SW 1271 (cell line): ENCODE data around the gene LIN54.
"Not testable (repeated sequence)": the region's sequence is repeated elsewhere in the genome, so short reads cannot be mapped to it uniquely, and the experiment has no call there.

Experiments used
- DNase-seq, 2 experiments: peaks; one replicate each; lab custom pipeline; 2025; lab: John Stamatoyannopoulos, UW

LIN54 gene

GRCh38 chr4:82947498-82947897, 63.1 kb downstream of the LIN54 start:
- no peak for DNase-seq

DNA sequence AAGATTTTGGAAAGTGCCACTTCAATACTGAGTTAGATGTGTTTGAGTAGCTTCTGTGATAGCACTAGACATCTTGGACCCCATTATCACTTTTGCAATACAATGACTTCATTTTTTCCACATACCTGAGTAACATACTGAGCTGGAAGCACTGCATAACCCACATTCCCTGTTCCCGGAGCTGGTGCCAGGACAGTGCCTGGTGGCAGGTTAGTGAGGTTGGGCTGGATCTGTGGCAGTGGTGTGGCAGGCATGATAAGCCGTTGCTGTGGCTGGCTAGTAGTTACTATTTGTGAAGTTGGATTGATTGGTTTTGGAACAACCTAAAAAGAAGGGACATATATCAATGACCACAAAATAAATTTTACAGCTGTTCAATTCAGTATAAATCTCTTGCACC, 71.2 kb downstream of the LIN54 start:
- no peak for DNase-seq

GRCh38 chr4:82934441-82934840, 76.2 kb downstream of the LIN54 start:
- no peak for DNase-seq

DNA sequence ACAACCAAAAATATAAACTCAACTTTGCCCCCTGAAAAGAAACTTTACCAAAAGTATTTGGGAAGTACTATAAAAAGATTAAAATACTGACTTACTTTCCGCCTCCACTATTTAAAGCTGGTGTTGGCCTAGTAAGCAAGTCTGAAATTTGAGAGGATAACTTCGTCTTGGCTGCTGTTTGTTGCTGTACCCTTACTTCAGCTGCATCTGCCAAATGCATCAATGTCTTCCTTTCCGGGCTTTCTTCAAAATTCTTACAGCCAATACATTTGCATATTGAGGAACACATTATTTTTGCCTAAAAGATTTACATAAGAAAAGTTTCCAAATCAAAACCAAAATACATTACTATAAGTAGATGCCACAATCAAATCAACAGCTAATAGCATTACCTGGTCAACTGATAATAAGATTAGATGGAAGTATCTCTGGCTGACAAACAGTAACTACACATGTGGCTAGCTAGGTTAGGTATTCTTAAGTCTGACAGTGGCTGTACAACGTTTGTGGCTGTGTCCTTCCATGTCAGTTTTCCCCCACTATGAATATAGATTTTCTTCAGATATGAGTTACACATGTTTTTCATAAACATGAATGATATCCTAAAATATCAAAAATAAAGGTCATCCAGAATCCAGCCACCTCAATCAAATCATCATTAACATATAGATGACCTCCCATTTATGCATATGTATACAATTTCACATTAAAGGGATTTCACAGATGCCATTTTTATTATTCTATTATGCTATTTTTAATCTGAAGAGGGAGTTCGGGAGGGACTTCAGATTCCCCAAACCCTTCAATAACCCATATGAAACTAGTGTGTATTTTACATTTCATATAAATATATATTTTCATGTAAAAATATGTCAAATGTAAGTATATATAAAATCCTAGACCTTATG, 79.5 kb downstream of the LIN54 start:
- DNase-seq = no peak

DNA sequence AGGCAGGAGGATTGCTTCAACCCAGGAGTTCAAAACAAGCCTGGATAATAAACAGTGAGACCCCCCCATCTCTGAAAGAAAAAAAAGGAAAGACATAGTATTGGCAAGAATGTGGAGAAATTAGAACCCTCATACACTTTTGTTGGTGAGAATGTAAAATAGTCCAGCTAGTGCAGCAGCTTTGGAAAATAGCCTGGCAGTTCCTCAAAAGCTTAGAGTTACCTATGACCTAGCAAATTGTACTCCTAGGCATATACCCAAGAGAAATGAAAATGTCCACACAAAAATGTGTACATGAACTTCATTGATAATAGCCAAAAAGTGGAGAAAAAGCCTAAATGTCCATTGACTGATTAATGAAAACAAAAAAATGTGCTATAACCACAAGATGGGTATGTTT, 88.8 kb downstream of the LIN54 start:
- DNase-seq = no peak

GRCh38 chr4:82919386-82919785, 91.2 kb downstream of the LIN54 start:
- DNase-seq = no peak

GRCh38 chr4:82918091-82918490, 92.5 kb downstream of the LIN54 start:
- no peak for DNase-seq

DNA sequence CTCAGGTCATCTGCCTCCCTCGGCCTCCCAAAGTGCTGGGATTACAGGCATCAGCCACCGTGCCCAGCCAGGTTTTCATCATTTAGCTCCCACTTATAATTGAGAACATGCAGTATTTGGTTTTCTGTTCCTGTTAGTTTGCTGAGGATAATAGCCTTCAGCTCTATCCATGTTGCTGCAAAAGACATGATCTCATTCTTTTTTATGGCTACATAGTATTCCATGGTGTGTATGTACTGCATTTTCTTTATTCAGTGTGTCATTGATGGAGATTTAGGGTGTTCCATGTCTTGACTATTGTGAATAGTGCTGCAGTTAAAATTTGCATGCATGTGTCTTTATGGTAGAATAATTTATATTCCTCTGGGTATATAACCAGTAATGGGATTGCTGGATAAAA, 96.7 kb downstream of the LIN54 start:
- not testable (repeated sequence) for DNase-seq

DNA sequence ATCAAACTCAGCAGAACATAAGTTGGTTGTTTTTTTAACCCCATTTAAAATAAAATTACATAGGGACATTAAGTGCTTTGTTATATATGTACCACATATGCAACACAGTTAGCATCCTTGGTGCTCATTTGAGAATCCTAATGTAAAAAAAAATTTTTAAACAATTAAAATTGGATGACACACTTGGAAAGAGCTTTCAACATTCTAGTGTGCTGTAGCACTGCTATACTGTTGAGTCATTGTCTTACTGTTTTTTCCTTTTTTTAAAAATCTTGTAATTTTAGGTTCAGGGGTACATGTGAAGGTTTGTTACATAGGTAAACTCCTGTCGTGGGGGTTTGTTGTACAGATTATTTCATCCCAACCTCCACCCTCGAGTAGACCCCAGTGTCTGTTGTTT, 97.3 kb downstream of the LIN54 start:
- no peak for DNase-seq

DNA sequence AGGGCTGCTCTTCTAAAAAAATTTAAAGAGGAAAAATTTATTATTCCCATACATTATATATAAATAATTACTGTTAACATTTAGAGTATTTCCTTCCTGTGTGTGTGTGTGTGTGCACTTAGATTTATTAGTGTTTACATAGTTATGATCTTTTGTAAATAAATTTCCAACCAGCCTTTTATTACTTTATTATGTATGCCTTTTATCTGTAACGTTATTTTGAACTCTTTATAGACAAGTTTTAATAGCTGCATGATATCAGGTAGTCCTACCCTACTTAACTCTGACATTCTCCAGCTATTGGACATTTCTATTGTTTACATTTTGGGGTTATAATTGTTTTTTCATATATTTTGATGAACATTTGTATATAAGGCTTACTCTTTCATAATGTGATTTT, 101.3 kb downstream of the LIN54 start:
- no peak for DNase-seq

GRCh38 chr4:82906469-82906868, 104.2 kb downstream of the LIN54 start:
- no peak for DNase-seq

GRCh38 chr4:82905205-82905604, 105.4 kb downstream of the LIN54 start:
- DNase-seq = no peak

DNA sequence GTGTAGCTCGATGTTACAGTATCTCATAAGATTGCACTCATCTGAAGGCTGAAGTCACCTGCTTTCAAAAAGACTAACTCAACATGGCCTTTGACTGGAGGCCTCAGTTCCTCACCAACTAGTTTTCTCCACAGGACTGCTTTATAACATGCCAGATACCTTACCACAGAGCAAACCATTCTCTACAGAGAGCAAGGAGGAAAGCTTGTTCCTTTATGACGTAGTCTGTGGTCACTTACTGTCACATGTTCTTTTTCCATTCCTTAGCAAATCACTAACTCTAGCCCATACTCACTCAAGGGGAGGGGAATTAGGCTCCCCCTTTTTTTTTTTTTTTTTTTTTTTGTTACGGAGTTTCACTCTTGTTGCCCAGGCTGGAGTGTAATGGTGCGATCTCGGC, 106.9 kb downstream of the LIN54 start:
- DNase-seq = no peak

DNA sequence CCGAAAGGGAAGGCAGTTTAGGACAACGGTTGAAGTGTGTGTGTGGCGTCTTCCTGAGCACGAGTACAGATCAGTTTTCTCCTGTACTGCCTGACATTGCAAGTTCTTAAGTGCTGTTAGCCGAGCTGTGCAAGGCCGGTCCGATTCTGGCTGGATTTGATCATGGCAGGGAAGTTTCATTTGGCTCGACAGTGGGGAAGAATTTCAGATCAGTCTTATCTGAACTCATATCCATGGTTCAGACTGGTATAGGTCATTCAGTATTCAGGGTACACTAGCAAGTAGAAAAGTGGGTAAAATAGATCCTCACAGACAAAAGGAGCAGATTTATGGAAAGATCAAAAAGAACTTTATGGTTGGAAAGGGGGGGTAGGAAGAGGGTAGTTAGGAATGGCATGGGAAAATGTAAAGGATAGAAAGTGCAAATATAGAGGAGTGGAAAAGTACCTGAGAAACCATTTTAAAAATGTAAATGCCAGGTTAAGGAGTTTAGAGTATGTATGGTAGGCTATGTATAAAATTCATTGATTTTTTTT, 109.4 kb downstream of the LIN54 start:
- DNase-seq = no peak

GRCh38 chr4:82900411-82901182, 110.0 kb downstream of the LIN54 start, which contains the start of gene THAP9:
THAP9 (plus strand) TSS chr4:82900735; CDS start chr4:82900803, 68 bp downstream.
- DNase-seq = peak; percentile 96

DNA sequence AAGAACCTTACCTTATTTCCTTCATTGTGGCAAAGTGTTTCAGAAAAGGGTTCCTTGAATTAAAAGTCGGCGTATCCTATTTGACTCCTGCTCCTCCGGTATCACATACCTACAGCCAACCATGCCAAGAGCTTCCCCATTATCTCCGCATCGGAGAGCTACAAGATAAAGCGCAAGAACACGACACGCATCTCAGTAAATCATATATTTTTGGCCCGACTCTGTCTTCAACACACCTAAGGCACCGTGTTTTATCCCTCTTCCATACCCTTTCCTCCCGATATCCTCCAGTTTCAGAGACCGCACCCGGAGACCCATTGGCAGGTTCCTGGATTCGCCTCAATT, 110.6 kb downstream of the LIN54 start:
- peak in 1 of 2 experiments; percentile 62 for DNase-seq

GRCh38 chr4:82899374-82900065, 111.1 kb downstream of the LIN54 start:
- no peak for DNase-seq

GRCh38 chr4:82898322-82899243, 112.0 kb downstream of the LIN54 start:
- DNase-seq = peak; percentile 1 to 39

GRCh38 chr4:82896755-82897154, 113.9 kb downstream of the LIN54 start:
- no peak for DNase-seq

- DNase-seq = no peak
Observed at GRCh38 chr4:82893942-82894341, 116.7 kb downstream of the LIN54 start.

DNA sequence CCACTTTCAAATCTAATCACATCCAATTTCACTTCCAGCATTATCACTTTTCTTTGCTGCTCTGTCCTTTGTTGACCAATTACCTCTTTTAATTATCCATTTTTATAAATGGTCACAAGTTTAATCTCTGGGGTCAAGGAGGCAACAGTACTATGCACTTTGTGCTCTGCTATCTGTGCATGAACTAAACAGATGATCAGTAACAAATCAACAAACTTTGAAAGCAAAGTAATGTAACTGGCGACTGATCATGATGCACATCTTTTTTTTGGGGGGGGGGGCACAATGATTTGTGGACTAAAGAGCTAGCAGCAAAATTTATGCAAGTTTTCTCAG, 118.2 kb downstream of the LIN54 start:
- no peak for DNase-seq
